CD1c-positive myeloid dendritic cell (primary cell): ENCODE results near the gene MYO5B.
"Not testable (repeated sequence)": the region's sequence is repeated elsewhere in the genome, so short reads cannot be mapped to it uniquely, and the experiment has no call there.

Experiments
- DNase-seq: peaks from one replicate; pipeline ENCODE4 v3.0.0-alpha.2; 2016; ENCODE audit errors: extremely low spot score

MYO5B gene

GRCh38 chr18:50099725-50100407, 95.1 kb downstream of the MYO5B start:
- DNase-seq, result no peak

DNA sequence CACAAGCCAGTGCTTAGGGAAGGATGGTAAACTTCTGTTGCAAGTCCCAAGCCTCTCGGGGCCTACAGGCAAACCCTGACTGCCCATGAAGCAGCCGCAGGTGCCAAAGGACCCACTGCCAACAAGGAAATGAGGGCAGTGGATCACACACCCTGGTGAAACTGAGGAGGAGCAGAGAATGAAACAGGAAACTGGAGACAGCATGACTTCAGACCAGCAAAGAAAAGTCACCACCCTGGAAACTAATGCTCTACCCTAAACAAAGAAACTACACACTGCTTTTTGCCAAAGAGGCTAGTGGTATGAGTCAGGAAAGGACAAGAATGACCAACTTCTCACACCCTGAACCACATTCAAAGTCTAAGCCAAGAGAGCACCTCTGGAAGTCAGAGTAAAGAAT, 97.2 kb downstream of the MYO5B start:
- no peak for DNase-seq

DNA sequence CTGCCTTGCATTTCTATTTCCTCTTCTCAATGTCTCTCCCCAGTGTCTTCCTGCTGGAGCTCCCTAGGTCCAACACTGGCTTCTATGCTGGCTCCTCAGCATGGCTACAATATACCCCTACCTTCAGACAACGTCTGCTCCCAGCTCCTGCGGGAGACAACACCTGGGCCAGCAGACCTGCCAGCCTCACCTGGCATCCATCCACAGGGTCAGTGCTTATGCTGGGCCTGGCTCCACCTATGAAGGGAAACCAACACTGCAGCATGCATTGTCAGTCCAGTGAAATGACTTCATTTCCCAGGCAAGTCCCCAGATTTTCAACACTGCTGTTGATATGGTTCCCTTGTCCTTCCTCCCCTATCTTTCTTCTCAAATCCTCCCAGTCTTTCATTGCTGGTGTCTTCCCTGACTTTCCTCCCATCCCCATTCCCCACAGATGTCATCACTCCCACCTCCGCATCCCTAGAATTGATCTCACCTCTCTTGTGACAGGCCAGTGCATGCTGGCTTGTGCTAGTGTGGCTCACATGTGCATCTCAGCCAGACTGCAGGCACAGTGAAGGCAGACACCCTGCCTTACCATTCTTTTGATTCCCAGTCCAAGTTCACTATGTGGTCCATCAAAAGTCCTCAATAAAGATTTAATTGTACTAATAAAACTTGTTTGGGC, 98.0 kb downstream of the MYO5B start:
- no peak for DNase-seq

- not testable (repeated sequence) for DNase-seq
These were observed 100.2 kb downstream of the MYO5B start for GRCh38 chr18:50094786-50095185.

- no peak for DNase-seq
These were observed 100.7 kb downstream of the MYO5B start for GRCh38 chr18:50094221-50094773.

GRCh38 chr18:50093366-50094064, 101.4 kb downstream of the MYO5B start:
- no peak for DNase-seq

DNA sequence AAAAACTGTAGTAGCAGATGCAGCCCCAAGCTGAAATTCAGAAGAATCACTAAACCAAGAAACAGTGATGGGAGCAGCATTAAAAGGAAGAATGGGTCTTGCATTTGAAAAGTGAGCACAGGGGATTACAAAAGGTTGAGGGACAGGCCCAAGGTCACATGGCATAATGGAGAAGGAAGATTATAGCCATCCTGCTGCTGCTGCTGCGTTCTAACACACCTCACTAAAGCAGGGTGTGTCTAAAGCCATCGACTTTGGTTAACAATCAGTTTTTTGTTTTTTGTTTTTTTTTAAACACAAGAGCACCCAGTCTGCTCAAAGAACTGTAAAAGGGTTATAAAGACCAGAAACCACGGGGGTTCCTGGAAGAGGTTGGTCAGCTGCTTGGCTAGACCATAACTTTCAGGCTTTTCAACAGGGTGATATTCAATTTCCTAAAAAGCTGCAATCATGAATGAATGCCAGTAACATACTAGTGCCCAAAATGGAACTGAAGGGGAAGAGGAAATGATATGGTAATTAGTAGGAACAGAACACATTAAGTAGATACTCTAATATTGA, 102.6 kb downstream of the MYO5B start:
- no peak for DNase-seq

DNA sequence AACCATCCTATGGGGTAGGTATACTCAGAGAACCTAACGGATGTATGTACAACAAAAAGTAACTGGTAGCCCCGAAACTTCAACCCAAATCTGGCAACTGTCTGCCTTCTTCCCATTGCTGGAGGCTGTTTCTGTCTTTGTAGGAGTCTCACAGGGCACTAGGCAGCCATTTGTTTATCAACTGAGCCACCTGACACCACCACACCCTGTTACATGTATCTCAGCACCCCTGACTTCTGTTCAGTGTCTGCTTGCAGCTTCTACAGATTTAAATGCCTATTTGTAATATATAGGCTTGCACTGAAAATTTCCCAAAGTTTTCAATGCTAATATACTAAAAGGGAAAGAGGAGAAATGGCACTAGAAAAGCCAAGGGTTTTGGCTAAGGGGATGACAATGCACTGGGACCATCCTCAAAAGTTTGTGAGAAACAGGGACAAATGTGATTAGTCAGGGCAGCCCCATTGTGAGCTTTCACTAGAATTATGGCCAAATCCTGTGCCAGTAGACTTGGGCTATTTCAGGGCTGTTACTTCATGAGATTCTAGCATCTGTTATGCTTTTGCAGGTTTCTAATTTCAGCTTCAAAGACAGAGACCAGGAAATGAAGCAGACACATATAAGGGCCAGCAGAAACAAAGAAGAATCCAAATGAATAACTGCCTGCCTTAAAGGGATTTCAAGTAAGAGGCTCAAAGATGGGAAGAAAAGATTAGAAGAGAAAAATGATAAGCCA, 103.3 kb downstream of the MYO5B start:
- DNase-seq, result no peak

- no peak for DNase-seq
These were observed 104.3 kb downstream of the MYO5B start for GRCh38 chr18:50090370-50091312.

- DNase-seq, result no peak
These were observed 105.2 kb downstream of the MYO5B start for GRCh38 chr18:50089702-50090101.

DNA sequence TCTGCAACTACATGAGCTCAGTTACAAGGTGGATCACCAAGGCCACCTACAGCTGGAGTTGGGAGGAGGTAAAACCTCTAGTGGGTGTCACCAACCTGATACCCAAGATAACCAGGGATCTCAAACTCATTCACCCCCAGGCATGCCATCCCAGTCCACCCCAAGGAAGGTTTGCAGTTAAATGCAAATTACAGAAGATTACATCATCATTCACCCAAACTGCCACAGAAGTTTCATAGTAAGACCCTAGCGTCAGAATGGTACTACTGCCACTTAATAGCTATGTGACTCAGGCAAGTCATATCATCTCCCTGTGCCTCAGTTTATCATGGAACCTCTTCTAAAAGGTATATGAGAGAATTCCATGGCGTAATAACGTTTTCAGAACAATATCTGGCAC, 111.2 kb downstream of the MYO5B start:
- DNase-seq, result no peak

DNA sequence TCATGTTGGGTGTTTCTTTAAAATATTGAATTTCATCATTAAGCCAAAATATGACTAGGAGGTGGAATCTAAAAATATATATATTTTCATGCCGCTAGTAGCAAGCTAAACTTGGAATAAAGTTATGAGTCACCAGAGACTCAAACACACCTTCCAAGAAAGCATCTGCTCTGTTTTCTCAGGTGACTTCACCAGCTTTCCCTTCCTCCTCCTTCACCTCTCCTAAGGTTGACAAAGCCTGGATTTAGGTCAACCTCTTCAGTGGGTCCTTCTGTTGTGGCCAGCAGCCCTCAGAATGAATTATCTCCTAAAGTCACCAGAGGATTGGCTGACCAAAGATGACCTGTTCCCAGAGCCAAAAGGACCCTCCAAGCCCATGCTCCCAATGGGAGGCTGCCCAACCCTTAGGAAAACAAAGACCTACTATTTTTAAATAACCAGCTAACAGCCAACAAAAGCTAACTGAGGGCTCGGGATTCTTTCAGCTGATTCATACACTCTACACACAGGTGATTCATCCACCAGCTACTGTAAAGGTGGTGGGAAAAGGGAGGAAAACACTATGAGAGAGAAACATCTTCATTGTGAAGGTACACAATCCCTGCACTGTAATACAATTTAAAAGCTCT, 113.9 kb downstream of the MYO5B start:
- no peak for DNase-seq

DNA sequence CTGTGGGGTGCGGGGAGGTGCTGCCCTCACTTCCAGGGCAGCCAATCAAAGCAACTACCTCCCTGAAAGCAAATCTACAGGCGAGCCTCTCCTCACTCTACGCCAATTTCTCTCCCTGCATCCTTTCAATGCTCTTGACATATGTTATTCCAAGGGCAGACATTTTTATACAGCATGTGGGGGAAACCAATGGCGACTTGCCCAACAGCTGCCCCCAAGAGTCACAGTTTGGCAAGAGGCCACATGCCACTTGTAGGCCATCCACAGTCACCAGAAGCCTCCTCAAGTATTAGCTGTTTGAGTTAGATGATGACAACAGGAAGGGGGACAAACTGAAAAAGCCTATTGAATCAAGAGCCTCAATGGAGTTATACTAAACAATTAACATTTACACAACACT, 114.6 kb downstream of the MYO5B start:
- DNase-seq, result no peak

- DNase-seq, result no peak
These were observed 115.2 kb downstream of the MYO5B start for GRCh38 chr18:50079571-50080295.

- DNase-seq, result no peak
These were observed 118.7 kb downstream of the MYO5B start for GRCh38 chr18:50076277-50076676.

GRCh38 chr18:50075772-50076171, 119.2 kb downstream of the MYO5B start:
- DNase-seq, result no peak

DNA sequence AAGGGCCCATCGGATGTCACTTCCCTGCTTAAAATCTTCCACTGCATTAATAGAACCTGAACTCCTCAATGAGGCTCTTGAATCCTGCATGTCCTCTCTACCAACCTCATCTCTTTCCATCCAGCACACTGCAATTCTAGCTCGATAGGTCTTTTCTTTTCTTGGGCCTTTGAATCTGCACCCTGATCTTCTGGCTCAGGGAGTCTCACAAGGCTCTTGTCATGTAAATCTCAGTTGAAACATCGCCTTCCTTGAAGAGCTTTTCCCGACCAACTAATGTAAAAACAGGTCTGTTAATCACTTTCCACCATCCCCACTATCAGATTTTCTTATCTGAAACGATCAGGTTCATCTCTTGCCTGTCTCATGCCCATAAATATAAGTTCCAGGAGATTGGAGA, 120.5 kb downstream of the MYO5B start:
- DNase-seq, result no peak

- no peak for DNase-seq
These were observed 121.6 kb downstream of the MYO5B start for GRCh38 chr18:50073319-50073718.

GRCh38 chr18:50072146-50072545, 122.8 kb downstream of the MYO5B start:
- DNase-seq, result no peak
